ENCODE data around the gene SYT5. TPM values are rescaled to one million over a fixed set of nuclear protein-coding genes. Genes with fewer than 3 reads are reported as not detected.
A peak's percentile ranks its signal among the peaks of the same experiment; 100 is the strongest.

Gene SYT5
- total and polyA plus RNA-seq, 9 of the 15 experiments (the other 6 are each of a cell fraction or from before 2014, with no cell fraction given) = 1.3 to 20.9 (median 8.8) TPM

DNA sequence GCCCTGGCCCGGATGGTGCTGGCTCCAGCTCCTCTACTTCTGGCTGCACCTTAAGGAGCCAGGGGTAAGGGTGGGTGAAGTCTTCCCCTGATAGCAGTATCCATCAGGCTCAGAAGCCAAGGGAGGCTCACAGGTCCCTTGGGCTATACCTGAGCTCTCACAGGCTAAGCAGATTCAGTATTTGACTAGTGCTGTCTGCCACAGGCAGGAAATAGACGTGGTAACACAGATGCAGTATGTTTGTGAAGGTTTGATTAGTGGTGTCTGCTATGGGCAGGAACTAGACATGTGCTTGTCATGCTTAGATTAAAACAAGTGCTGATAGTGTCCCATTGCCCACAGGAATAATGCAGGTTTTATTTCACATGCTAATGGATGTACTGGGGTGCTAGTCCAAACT lies 4.0 kb downstream of the SYT5 start (continued):
- TF ChIP-seq POLR3G (IDR thresholded peaks at IDR 0.05; ENCODE audit: extremely low read depth, insufficient read length, insufficient replicate concordance) = no peak
- TF ChIP-seq, protein P1, sequence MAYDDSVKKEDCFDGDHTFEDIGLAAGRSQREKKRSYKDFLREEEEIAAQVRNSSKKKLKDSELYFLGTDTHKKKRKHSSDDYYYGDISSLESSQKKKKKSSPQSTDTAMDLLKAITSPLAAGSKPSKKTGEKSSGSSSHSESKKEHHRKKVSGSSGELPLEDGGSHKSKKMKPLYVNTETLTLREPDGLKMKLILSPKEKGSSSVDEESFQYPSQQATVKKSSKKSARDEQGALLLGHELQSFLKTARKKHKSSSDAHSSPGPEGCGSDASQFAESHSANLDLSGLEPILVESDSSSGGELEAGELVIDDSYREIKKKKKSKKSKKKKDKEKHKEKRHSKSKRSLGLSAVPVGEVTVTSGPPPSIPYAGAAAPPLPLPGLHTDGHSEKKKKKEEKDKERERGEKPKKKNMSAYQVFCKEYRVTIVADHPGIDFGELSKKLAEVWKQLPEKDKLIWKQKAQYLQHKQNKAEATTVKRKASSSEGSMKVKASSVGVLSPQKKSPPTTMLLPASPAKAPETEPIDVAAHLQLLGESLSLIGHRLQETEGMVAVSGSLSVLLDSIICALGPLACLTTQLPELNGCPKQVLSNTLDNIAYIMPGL (CRISPR knock-in tag; IDR thresholded peaks at IDR 0.05) = no peak
- TF ChIP-seq NR4A1 (CRISPR knock-in tag; IDR thresholded peaks at IDR 0.05) = no peak
- no peak for TF ChIP-seq NR4A1 (tag; IDR thresholded peaks at IDR 0.05)
- TF ChIP-seq EWSR1 (IDR thresholded peaks at IDR 0.05; ENCODE audit: borderline replicate concordance, low read depth, partially characterized antibody) = no peak
- TF ChIP-seq SMAD1 (IDR thresholded peaks at IDR 0.05; ENCODE audit: low read depth, low read length, partially characterized antibody) = no peak
- TF ChIP-seq SREBF2 (CRISPR knock-in tag; IDR thresholded peaks at IDR 0.05) = no peak
- peak; percentile 44; the same call in 1 of the 2 replicates for TF ChIP-seq CTBP1 (IDR thresholded peaks at IDR 0.05; ENCODE audit: borderline replicate concordance)
- TF ChIP-seq HOXB6 (CRISPR knock-in tag; IDR thresholded peaks at IDR 0.05; ENCODE audit: borderline replicate concordance) = no peak
- no peak for TF ChIP-seq STAG1 (CRISPR knock-in tag; IDR thresholded peaks at IDR 0.05; ENCODE audit: borderline replicate concordance)
- TF ChIP-seq, protein P2, sequence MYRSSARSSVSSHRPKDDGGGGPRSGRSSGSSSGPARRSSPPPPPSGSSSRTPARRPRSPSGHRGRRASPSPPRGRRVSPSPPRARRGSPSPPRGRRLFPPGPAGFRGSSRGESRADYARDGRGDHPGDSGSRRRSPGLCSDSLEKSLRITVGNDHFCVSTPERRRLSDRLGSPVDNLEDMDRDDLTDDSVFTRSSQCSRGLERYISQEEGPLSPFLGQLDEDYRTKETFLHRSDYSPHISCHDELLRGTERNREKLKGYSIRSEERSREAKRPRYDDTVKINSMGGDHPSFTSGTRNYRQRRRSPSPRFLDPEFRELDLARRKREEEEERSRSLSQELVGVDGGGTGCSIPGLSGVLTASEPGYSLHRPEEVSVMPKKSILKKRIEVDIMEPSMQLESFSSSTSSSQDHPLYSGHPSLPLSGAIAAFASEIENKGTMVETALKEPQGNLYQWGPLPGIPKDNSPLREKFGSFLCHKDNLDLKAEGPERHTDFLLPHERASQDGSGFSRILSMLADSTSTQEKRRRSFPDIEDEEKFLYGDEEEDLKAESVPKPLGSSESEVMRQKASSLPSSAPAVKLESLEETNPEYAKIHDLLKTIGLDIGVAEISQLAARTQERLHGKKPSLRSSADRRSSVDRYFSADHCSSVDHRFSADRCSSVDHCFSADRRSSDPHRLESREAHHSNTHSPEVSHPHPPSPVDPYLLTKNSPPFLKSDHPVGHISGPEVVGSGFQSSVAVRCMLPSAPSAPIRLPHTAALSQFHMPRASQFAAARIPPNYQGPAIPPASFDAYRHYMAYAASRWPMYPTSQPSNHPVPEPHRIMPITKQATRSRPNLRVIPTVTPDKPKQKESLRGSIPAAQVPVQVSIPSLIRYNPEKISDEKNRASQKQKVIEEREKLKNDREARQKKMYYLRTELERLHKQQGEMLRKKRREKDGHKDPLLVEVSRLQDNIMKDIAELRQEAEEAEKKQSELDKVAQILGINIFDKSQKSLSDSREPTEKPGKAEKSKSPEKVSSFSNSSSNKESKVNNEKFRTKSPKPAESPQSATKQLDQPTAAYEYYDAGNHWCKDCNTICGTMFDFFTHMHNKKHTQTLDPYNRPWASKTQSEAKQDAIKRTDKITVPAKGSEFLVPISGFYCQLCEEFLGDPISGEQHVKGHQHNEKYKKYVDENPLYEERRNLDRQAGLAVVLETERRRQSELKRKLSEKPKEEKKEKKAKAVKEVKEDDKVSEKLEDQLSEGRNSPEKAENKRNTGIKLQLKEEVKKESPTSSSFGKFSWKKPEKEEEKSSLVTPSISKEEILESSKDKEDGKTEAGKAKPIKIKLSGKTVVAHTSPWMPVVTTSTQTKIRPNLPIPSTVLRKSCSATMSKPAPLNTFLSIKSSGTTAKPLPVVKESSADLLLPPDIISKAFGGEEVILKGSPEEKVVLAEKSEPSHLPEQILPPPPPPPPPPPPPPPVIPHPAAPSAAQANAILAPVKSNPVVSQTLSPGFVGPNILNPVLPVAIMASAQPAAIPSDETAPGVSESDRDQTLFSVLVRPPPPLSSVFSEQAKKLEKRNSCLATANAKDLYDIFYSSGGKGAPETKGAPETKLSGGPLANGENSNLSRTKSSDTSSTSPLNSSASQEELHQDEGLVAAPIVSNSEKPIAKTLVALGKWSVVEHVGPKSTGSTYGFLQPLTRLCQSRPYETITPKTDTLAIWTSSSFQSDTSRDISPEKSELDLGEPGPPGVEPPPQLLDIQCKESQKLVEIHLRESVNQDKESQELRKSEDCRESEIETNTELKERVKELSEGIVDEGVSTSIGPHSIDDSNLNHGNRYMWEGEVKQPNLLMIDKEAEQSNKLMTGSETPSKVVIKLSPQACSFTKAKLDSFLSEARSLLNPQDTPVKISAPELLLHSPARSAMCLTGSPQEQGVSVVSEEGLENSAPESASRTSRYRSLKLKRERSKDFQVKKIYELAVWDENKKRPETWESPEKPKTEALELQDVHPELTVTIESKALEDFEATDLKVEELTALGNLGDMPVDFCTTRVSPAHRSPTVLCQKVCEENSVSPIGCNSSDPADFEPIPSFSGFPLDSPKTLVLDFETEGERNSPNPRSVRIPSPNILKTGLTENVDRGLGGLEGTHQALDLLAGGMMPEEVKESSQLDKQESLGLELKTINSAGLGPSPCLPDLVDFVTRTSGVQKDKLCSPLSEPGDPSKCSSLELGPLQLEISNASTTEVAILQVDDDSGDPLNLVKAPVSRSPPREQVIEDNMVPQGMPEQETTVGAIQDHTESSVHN (IDR thresholded peaks at IDR 0.05; ENCODE audit: borderline replicate concordance in 1 of 2, low read depth in 1 of 2) = no peak
- TF ChIP-seq SUPT5H (IDR thresholded peaks at IDR 0.05) = no peak
- no peak for TF ChIP-seq MTA1 (IDR thresholded peaks at IDR 0.05; ENCODE audit: borderline replicate concordance)
- no peak for TF ChIP-seq ZNF699 (CRISPR knock-in tag; IDR thresholded peaks at IDR 0.05; ENCODE audit: insufficient replicate concordance)
- no peak for TF ChIP-seq NELFE (IDR thresholded peaks at IDR 0.05; ENCODE audit: insufficient read depth, insufficient read length)
- TF ChIP-seq TARDBP (IDR thresholded peaks at IDR 0.05) = no peak
- no peak for TF ChIP-seq HNRNPL (IDR thresholded peaks at IDR 0.05; ENCODE audit: low read depth, low read length)
- TF ChIP-seq ZC3H4 (CRISPR knock-in tag; IDR thresholded peaks at IDR 0.05; ENCODE audit: borderline replicate concordance) = no peak
- TF ChIP-seq TRIM24 (IDR thresholded peaks at IDR 0.05) = 0 out of 4 replicates have a peak, but pooled peaks of 1 of the 2 experiments have one; percentile 35
- peak; percentile 30; the same call in 1 of the 2 replicates for TF ChIP-seq STAT5A (IDR thresholded peaks at IDR 0.05; ENCODE audit: borderline replicate concordance, low read length)
